KBM-7 (cell line): Measurements from ENCODE around the gene SLN.
"Not testable (repeated sequence)": the region's sequence is repeated elsewhere in the genome, so short reads cannot be mapped to it uniquely, and the experiment has no call there.

Experiments used
- DNase-seq: peaks from one replicate; pipeline ENCODE4 v3.0.0-alpha.2; 2015
- in situ Hi-C: fragments of 300-500 bp; cut with MboI; formaldehyde crosslinking; loops from 2 replicates; pipeline ENCODE4 v1.14.3; 2020; ENCODE audit warnings: low sequenced_read_pairs, low pct_unique_long_range_greater_than_20kb, mixed read lengths

The SLN gene

GRCh38 chr11:107711861-107712755, at the start of gene SLN:
Gene SLN, minus strand, starts transcription at chr11:107712056.
- in situ Hi-C loops: no loop called here
- DNase-seq: no peak

GRCh38 chr11:107758719-107759355, 47.0 kb upstream of the SLN start:
- in situ Hi-C loops, DNase-seq: not testable (repeated sequence)

- no peak for DNase-seq
- in situ Hi-C loops: no loop called here
Measured at GRCh38 chr11:107757661-107758060, 45.8 kb upstream of the SLN start.

GRCh38 chr11:107756553-107756952, 44.7 kb upstream of the SLN start:
- in situ Hi-C loops: no loop called here
- no peak for DNase-seq

GRCh38 chr11:107752949-107753822, 41.3 kb upstream of the SLN start:
- DNase-seq: no peak
- in situ Hi-C loops: no loop called here

- no peak for DNase-seq
- in situ Hi-C loops: no loop called here
Measured at GRCh38 chr11:107752508-107752907, 40.7 kb upstream of the SLN start.

GRCh38 chr11:107751082-107751481, 39.2 kb upstream of the SLN start:
- in situ Hi-C loops: no loop called here

GRCh38 chr11:107750313-107750712, 38.5 kb upstream of the SLN start:
- no peak for DNase-seq
- in situ Hi-C loops: no loop called here

More at GRCh38 chr11:107751082-107751481, 39.2 kb upstream of the SLN start:
- DNase-seq: no peak

GRCh38 chr11:107747622-107748021, 35.8 kb upstream of the SLN start:
- in situ Hi-C loops: no loop called here
- no peak for DNase-seq

- no peak for DNase-seq
- in situ Hi-C loops: no loop called here
Measured at GRCh38 chr11:107744736-107745135, 32.9 kb upstream of the SLN start.

GRCh38 chr11:107743191-107743590, 31.3 kb upstream of the SLN start:
- in situ Hi-C loops: no loop called here
- no peak for DNase-seq

- DNase-seq: peak; percentile 71
- in situ Hi-C loops: no loop called here
Measured at GRCh38 chr11:107741044-107741823, 29.4 kb upstream of the SLN start.

- DNase-seq: no peak
Measured at GRCh38 chr11:107740271-107740670, 28.4 kb upstream of the SLN start.

GRCh38 chr11:107736546-107736945, 24.7 kb upstream of the SLN start:
- in situ Hi-C loops: no loop called here

More at GRCh38 chr11:107740271-107740670, 28.4 kb upstream of the SLN start:
- in situ Hi-C loops: no loop called here

GRCh38 chr11:107733518-107733917, 21.7 kb upstream of the SLN start:
- in situ Hi-C loops: no loop called here
- DNase-seq: no peak

More at GRCh38 chr11:107736546-107736945, 24.7 kb upstream of the SLN start:
- DNase-seq: no peak

- DNase-seq: no peak
- in situ Hi-C loops: no loop called here
Measured at GRCh38 chr11:107732689-107733051, 20.8 kb upstream of the SLN start.

- in situ Hi-C loops: no loop called here
- no peak for DNase-seq
Measured at GRCh38 chr11:107731941-107732688, 20.3 kb upstream of the SLN start.

GRCh38 chr11:107722662-107723061, 10.8 kb upstream of the SLN start:
- in situ Hi-C loops: no loop called here
- no peak for DNase-seq
